Measurements from ENCODE around the gene TAS2R20. TPM values are rescaled to one million over a fixed set of nuclear protein-coding genes. Genes with fewer than 3 reads are reported as not detected.

TAS2R20 gene
- total and polyA plus RNA-seq, 2 of the 13 experiments (the other 11 are each of a cell fraction or from before 2014, with no cell fraction given) = 0.54 to 2.9 TPM

GRCh38 chr12:11015775-11016430 is 17.8 kb upstream of the TAS2R20 start (continued):
- no peak; the same call in 1 of the 2 replicates for TF ChIP-seq MEIS1 (CRISPR knock-in tag; IDR thresholded peaks at IDR 0.05; ENCODE audit: borderline replicate concordance)
- TF ChIP-seq THYN1 (CRISPR knock-in tag; IDR thresholded peaks at IDR 0.05; ENCODE audit: borderline replicate concordance, low read depth) = no peak
- no peak for TF ChIP-seq TIGD3 (CRISPR knock-in tag; IDR thresholded peaks at IDR 0.05; ENCODE audit: borderline replicate concordance)
- no peak for TF ChIP-seq BRD4 (CRISPR knock-in tag; IDR thresholded peaks at IDR 0.05)
- TF ChIP-seq RARA (CRISPR knock-in tag; IDR thresholded peaks at IDR 0.05) = peak; percentile 80
- no peak for TF ChIP-seq HBP1 (CRISPR knock-in tag; IDR thresholded peaks at IDR 0.05; ENCODE audit: low read depth)
- no peak for TF ChIP-seq PAX8 (CRISPR knock-in tag; IDR thresholded peaks at IDR 0.05; ENCODE audit: borderline replicate concordance)
- TF ChIP-seq KDM3A (CRISPR knock-in tag; IDR thresholded peaks at IDR 0.05; ENCODE audit: low read depth) = no peak
- no peak for TF ChIP-seq ZNF260 (CRISPR knock-in tag; IDR thresholded peaks at IDR 0.05; ENCODE audit: borderline replicate concordance, low read depth)
- no peak for TF ChIP-seq BORCS8-MEF2B (CRISPR knock-in tag; IDR thresholded peaks at IDR 0.05)
- no peak; the same call in 1 of the 2 replicates for TF ChIP-seq ZNF614 (CRISPR knock-in tag; IDR thresholded peaks at IDR 0.05; ENCODE audit: borderline replicate concordance)
- TF ChIP-seq FOXA1 (IDR thresholded peaks at IDR 0.05) = no peak
- peak; percentile 57; the same call in 1 of the 2 replicates for TF ChIP-seq FOXA1 (CRISPR knock-in tag; IDR thresholded peaks at IDR 0.05)
- TF ChIP-seq MEIS2 (CRISPR knock-in tag; IDR thresholded peaks at IDR 0.05) = peak; percentile 70
- TF ChIP-seq ZNF124 (CRISPR knock-in tag; IDR thresholded peaks at IDR 0.05) = peak; percentile 49; the same call in 1 of the 2 replicates
- peak; percentile 24 for TF ChIP-seq SKI (IDR thresholded peaks at IDR 0.05; ENCODE audit: partially characterized antibody)
- no peak for TF ChIP-seq HOXA9 (CRISPR knock-in tag; IDR thresholded peaks at IDR 0.05; ENCODE audit: borderline replicate concordance)
- TF ChIP-seq CBFB (CRISPR knock-in tag; IDR thresholded peaks at IDR 0.05) = no peak
- no peak for TF ChIP-seq RAD51 (IDR thresholded peaks at IDR 0.05; ENCODE audit: borderline replicate concordance)
- no peak for TF ChIP-seq ZSCAN9 (CRISPR knock-in tag; IDR thresholded peaks at IDR 0.05; ENCODE audit: borderline replicate concordance)
- peak; percentile 82 for TF ChIP-seq ISL2 (CRISPR knock-in tag; IDR thresholded peaks at IDR 0.05)
- no peak for TF ChIP-seq ATRX (CRISPR knock-in tag; IDR thresholded peaks at IDR 0.05; ENCODE audit: borderline replicate concordance)
- TF ChIP-seq ZNF496 (CRISPR knock-in tag; IDR thresholded peaks at IDR 0.05; ENCODE audit: insufficient replicate concordance) = no peak
- TF ChIP-seq ZNF552 (CRISPR knock-in tag; IDR thresholded peaks at IDR 0.05; ENCODE audit: borderline replicate concordance) = no peak
- TF ChIP-seq RBM22 (optimal IDR thresholded peaks at IDR 0.05; ENCODE audit: low read length) = no peak
- no peak for TF ChIP-seq FOXO4 (CRISPR knock-in tag; conservative IDR thresholded peaks at IDR 0.05)
- no peak for TF ChIP-seq SMARCC2 (IDR thresholded peaks at IDR 0.05)

Data from HepG2 (cell line).